CD4-positive, alpha-beta T cell treated with Interleukin-1 beta for 1 hour (primary cell): ENCODE data around the gene LINGO1.

ENCODE experiments used
- DNase-seq, 2 donors: peaks; one replicate each; pipeline ENCODE4 v3.0.0-alpha.2; 2020 to 2022

Gene LINGO1

GRCh38 chr15:77656294-77656693 lies 23.6 kb upstream of the LINGO1 start:
- no peak for DNase-seq

- DNase-seq = no peak
Measured at GRCh38 chr15:77654975-77655374, 22.3 kb upstream of the LINGO1 start.

GRCh38 chr15:77653832-77654480 lies 21.2 kb upstream of the LINGO1 start:
- DNase-seq = no peak

DNA sequence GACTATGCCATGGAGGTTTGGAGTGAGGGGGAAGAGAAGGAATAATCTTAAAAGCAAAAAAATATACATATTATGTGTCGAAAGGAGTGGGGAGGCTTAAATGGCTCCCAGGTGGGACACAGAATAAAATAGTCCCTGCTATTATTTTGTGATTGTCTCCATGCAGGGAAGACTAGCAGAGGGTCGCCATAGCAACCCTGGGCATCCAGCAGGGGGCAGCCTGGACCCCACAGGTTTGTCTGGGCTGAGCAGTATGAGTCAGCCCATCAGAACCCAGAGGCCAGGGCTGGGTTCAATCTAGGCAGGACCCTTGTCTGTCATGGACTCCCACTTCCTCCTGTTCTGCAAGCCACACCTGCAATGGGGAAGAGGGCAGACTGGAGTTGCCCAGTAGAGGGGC lies 17.6 kb upstream of the LINGO1 start:
- no peak for DNase-seq

DNA sequence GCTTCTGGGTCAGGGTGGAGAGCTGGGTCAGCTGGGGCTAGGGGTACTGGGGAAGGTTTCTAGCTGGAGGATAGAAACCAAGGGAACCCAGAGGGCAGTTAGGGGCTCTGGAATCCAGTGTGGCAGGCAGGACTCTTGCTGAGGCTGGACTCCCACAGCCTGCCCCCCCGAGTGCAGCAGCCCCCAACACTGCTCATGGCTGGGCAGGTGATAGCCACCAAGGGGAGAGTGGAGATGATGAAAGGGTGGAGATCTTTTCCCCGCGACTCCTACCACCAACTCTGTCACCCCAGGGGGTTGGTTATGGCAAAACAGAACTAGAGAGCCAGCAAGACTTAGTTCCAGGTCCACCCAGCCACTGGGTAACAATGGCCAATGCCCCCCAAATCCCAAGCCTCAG lies 16.9 kb upstream of the LINGO1 start:
- DNase-seq = no peak

GRCh38 chr15:77649017-77649416 lies 16.3 kb upstream of the LINGO1 start:
- DNase-seq = no peak

GRCh38 chr15:77647961-77648360 lies 15.2 kb upstream of the LINGO1 start:
- DNase-seq = no peak

DNA sequence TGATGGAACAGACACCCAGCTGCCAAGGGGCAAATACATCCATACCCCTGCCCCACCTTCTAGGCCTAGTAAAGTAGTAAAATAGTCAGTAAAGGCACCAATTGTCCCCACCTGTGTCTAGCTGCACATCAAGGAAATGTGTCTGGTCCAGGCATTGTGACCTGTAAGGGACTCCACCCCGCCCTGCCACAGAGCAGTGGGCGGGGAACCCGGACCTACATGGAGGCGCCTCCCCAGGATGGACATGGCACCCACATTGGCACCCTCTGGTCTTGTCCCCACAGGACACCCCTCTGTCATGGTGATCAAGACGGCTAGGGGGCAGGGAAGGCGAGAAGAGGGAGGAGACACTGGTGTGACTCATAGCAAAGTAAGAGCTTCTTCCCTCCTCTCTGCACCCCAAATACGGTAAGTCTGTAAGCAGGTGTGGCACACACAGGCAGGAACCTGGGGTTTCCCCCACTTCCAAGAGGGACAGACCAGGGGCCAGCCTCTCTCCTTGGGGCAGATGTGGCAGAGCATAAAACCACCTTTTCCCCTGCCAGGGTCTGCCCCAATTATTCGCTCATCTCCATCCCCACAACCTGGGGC lies 13.5 kb upstream of the LINGO1 start:
- no peak for DNase-seq

GRCh38 chr15:77645602-77646001 lies 12.9 kb upstream of the LINGO1 start:
- DNase-seq = no peak

DNA sequence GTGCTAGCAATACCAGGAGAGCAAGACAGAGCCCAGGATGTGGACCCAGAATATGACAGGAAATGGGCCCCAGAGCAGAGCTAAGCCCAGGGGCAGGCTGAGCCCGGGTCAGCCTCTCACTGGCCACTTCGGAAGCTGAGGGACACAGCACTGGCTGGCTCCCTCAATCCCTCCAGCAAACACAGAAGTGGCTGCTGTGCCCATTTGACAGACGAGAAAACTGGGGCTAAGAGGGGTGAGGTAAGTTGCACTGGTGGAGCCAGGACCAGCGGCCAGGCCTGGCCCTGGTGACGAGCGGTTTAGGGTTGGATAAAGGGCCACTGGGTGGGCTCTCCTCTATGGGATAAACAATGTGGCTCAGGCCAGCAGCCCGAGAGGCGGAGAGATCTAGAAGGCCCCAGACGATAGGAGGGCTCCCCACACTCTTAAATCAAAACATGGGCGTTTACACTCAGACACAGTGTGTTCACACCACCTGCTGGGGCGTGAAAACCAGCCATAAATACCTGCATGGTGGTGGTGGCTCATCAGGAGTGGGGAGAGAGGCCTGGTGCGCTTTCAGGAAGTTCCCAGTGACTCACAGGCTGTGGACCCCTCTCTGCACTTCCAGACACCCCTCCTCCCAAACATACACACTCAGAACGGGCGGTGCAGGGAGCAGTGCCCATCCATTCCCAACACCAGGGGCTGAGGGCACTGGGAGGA lies 12.0 kb upstream of the LINGO1 start:
- DNase-seq = no peak

GRCh38 chr15:77643764-77644163 lies 11.1 kb upstream of the LINGO1 start:
- no peak for DNase-seq

- no peak for DNase-seq
Measured at GRCh38 chr15:77642793-77643430, 10.2 kb upstream of the LINGO1 start.

- no peak for DNase-seq
Measured at GRCh38 chr15:77641999-77642398, 9.3 kb upstream of the LINGO1 start.

DNA sequence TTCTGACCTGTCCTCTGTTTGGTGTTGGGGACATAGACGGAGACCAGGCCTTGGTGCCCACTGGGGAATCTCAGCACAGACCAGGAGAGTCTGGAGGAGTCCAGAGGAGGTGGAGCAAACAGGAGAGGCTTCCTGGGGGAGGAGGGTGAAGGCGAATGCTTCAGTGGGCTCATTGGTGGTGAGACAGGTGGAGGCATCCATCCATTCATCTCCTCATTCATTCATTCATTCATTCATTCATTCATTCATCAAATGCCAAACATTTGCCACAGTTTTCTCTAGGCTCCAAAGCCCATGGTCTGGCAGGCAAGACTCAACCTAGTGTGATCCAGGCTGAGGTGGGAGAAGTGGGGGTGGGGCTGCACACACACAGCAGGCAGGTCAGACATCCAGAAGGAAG lies 7.9 kb upstream of the LINGO1 start:
- DNase-seq = no peak

GRCh38 chr15:77639431-77639830 lies 6.7 kb upstream of the LINGO1 start:
- DNase-seq = no peak

DNA sequence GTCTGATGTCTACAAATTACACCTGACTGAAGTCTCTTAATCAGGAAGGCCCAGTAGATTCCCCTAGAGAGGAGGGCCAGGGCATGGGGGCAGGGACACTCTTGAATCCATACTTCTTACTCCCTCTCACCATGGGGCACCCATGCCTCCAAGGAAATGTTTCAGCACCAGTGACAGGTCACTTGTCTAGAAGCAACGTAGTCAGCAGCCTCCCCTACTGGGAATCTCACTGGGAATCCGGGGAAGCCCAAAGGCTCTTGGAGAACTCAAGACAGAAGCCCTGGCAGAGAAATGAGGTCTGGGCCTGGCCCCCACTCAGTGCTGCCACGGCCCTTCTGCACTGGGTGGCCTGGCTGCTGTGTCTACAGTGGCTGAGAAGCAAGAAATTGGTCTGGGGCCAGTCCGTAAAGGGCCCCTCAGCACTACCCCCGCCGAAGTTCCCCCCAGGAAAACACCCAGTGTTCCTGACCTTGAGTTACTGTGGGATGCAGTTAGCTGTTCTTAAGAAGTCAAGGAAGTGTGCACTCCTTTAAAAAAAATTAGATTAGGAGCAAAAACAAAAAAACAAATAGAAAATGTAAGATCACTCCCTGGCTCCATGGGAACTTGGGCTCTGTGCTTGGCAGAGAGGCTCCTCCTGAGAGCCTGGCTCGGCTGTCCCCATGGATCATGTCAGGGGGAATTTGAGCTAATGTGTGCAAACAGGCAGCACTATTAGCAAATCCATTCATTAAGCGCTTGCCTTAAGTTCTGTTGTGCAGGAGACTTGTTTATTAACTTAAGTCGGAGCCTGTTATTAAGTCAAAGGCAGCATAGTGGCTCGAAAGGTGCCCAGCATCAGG lies 5.4 kb upstream of the LINGO1 start:
- no peak for DNase-seq

DNA sequence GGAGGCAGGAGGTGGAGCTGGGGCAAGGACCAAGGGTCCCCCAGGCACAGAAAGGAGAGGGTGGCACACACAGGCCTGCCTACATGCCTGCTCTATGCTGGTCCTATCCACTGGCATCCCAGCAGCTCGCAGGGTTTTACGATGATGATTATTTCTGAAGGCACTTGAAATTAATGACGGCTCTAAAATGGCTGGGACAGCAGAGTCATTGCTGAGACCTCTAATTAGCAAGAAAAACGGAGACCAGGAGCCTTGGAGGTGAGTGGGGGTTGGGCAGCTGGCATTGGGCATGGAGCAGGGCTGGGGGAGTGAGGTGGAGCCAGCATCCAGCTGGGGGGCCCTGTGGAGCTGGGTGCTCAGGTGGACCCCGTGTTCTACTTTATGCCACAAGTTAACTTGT lies 3.5 kb upstream of the LINGO1 start:
- DNase-seq = no peak

DNA sequence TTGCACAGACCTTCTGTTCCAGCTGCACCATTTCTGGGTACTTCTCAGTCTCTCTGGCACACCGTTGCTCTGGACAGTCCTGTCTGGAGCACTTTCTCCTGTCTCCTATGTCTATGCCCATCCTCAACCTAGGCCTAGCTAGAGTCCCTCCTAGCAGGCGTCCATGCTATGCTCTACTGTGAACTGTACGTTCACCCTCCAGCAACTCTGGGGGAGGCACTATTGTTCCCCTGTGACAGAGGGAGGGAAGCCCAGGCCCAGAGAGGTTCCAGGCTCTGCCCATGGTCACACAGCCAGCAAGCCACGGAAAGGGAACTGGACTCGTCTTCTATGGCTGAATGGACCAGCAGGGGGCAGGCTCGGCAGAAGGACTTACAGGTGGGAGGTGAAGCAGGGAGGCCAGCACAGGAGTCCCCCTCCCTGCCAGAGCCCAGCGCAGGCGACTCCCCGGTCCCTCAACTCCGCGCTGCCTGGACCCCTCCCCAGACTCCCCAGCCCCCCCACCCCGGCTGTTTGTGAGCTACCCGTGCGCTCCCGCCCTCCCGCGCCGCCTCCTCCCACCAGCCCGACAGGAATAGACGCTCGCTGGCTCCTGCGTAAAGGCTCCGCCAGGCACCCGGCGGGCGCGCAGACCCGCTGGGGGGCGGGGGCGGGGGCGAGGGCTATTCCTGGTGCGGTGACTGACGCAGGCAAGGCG lies 1.7 kb upstream of the LINGO1 start:
- peak; percentile 39 to 48 for DNase-seq

- no peak for DNase-seq
Measured at GRCh38 chr15:77633913-77634265, 1.2 kb upstream of the LINGO1 start.

GRCh38 chr15:77633134-77633912 lies 611 bp upstream of the LINGO1 start:
- DNase-seq = peak; percentile 38 to 59

DNA sequence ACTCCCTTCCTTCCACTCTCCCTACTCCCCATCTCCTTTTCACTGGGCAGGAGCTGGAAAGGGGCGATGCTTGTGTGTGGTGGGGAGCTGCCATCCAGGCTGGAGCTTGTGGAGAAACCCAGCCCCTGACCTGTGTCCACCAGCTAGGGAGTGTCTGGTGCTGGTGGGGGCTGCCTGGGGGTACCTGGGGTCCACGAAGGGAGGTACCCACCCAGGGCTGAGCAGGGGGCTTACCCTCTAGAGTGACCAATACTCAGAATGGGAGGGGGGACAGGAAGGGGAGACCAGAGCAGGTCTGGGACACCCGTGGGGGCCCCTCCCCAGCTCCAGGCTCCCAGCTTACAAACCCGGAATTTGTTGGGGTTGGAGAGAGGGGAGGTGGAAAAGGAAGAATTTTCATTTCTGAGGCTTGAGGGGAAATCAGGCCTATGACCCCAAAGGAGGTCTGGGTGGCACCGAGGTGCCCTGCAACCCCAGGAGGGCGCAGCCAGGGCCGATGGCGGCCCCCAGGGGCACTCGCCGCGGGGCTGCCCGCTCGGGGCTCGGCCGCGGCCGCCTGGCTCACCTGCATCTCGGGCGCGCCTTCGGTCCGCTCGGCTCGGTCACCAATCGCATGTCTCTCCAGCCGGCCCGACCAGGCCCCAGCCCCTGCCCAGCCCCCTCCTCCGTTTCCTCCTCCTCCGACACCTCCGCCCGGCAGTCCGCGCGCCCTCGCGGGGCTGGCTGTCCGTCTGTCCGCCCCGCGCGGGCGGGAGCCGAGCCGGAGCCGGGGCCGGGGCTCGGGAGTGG lies 773 bp downstream of the LINGO1 start:
- DNase-seq = no peak
